ENCODE measurements around the gene OCA2.

DNA sequence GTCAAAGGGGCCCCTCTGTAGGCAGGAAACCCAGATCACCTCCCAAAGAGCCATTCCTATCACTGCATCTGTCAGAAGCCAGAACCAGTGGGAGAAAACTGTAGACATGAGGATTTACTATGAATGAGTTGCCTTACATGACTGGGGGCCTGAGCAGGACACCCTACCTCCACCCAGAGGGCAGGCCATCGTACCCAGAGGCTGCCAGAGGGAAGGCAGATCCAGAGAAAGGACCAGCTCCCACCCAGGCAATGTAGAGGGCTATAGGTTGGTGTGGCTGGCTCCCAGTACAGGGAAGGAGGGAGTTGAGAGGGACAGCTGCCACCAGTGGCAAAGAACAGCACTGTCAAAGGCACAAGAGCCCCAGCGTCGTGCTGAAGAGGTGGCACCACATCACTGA, 233.2 kb downstream of the OCA2 start:
- TF ChIP-seq CTCF (IDR thresholded peaks at IDR 0.05) (no peak), POLR2A (IDR thresholded peaks at IDR 0.05) (no peak), EP300 (IDR thresholded peaks at IDR 0.05) (no peak)
